ENCODE results near the gene GRSF1. TPM values are rescaled to one million over a fixed set of nuclear protein-coding genes. Genes with fewer than 3 reads are reported as not detected.

The GRSF1 gene
- total RNA-seq, 1 experiment from 2014 or later, result 89.6 TPM

DNA sequence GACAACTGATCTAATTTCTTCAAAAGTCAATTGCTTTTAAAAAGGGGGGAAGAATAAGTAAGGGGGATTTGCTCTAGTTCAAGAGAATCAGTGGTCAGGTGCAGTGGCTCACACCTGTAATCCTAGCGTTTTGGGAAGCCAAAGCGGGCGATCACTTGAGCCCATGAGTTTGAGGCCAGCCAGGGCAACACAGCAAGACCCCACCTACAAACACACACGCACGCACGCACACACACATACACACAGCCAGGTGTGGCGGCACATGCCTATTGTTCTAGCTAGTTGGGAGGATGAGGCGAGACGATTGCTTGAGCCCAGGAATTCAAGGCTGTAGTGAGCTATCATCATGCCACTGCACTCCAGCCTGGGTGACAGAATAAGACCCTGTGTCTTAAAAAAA, 9.6 kb downstream of the GRSF1 start:
- H2AFZ ChIP-seq (ENCODE audit: low read length), result no peak overlapping the region
- H3K79me2 ChIP-seq (ENCODE audit: low read length), result peaks cover 52% of the 10 kb centered on the region
- H3K36me3 ChIP-seq (ENCODE audit: insufficient read depth, low read length), result peaks cover 50% of the 10 kb centered on the region
- H3K9ac ChIP-seq (ENCODE audit: low read length), result no peak overlapping the region
- no peak overlapping the region for H3K4me3 ChIP-seq (ENCODE audit: low read length)
- no peak overlapping the region for H3K4me2 ChIP-seq (ENCODE audit: low read depth, low read length, poor library complexity, severe bottlenecking)
- H4K20me1 ChIP-seq (ENCODE audit: insufficient read depth, low read depth, low read length), result peaks cover 15% of the 10 kb centered on the region; the same call in 1 of the 2 replicates
- DNase-seq, result no peak
- H3K9me3 ChIP-seq (ENCODE audit: low read length), result no peaks in the 10 kb centered on the region
- H3K27me3 ChIP-seq (ENCODE audit: low read length), result no peaks in the 10 kb centered on the region
- H3K9me2 ChIP-seq (replicated peaks; ENCODE audit: insufficient read depth, low read length), result no peaks in the 10 kb centered on the region
- H3K4me1 ChIP-seq (ENCODE audit: low read length), result no peaks in the 10 kb centered on the region
- no peak overlapping the region for H3K27ac ChIP-seq (ENCODE audit: low read length)

GRCh38 chr4:70829492-70829891, 10.2 kb downstream of the GRSF1 start:
- no peaks in the 10 kb centered on the region for H3K27me3 ChIP-seq (ENCODE audit: low read length)
- no peak for DNase-seq
- peaks cover 46% of the 10 kb centered on the region for H3K79me2 ChIP-seq (ENCODE audit: low read length)
- H3K9me2 ChIP-seq (replicated peaks; ENCODE audit: insufficient read depth, low read length), result no peaks in the 10 kb centered on the region
- H3K9ac ChIP-seq (ENCODE audit: low read length), result no peak overlapping the region
- no peaks in the 10 kb centered on the region for H3K9me3 ChIP-seq (ENCODE audit: low read length)
- 0 out of 2 replicates have a peak, but pooled peaks cover 10% of the 10 kb centered on the region for H4K20me1 ChIP-seq (ENCODE audit: insufficient read depth, low read depth, low read length)
- no peak overlapping the region for H3K27ac ChIP-seq (ENCODE audit: low read length)
- H3K4me3 ChIP-seq (ENCODE audit: low read length), result no peak overlapping the region
- H3K36me3 ChIP-seq (ENCODE audit: insufficient read depth, low read length), result peaks cover 52% of the 10 kb centered on the region
- H3K4me1 ChIP-seq (ENCODE audit: low read length), result no peaks in the 10 kb centered on the region
- no peak overlapping the region for H2AFZ ChIP-seq (ENCODE audit: low read length)
- no peak overlapping the region for H3K4me2 ChIP-seq (ENCODE audit: low read depth, low read length, poor library complexity, severe bottlenecking)

DNA sequence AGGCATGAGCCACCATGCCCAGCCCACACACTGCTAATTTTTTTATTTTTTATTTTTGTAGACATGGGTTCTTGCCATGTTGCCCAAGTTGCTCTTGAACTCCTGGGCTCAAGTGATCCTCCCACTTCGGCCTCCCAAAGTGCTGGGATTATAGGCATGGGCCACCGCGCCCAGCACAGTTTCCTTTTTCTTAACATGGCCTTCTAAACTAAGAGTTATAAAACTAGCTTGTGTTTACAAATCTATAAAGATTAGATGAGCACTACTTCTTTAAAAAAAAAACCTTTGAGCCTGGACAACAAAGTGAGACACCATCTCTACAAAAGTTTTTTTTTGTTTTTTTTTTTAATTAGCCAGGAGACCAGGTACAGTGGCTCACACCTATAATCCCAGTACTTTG, 10.7 kb downstream of the GRSF1 start:
- no peak for DNase-seq
- Histone ChIP-seq H4K20me1 (ENCODE audit: insufficient read depth, low read depth, low read length) (0 out of 2 replicates have a peak, but pooled peaks cover 7% of the 10 kb centered on the region), H3K4me1 (ENCODE audit: low read length) (no peaks in the 10 kb centered on the region), H3K9me3 (ENCODE audit: low read length) (no peaks in the 10 kb centered on the region), H2AFZ (ENCODE audit: low read length) (no peak overlapping the region), H3K4me2 (ENCODE audit: low read depth, low read length, poor library complexity, severe bottlenecking) (no peak overlapping the region), H3K4me3 (ENCODE audit: low read length) (no peak overlapping the region), H3K9me2 (replicated peaks; ENCODE audit: insufficient read depth, low read length) (no peaks in the 10 kb centered on the region), H3K27ac (ENCODE audit: low read length) (no peak overlapping the region), H3K36me3 (ENCODE audit: insufficient read depth, low read length) (peaks cover 54% of the 10 kb centered on the region), H3K27me3 (ENCODE audit: low read length) (no peaks in the 10 kb centered on the region), H3K9ac (ENCODE audit: low read length) (no peak overlapping the region), H3K79me2 (ENCODE audit: low read length) (peaks cover 42% of the 10 kb centered on the region)

DNA sequence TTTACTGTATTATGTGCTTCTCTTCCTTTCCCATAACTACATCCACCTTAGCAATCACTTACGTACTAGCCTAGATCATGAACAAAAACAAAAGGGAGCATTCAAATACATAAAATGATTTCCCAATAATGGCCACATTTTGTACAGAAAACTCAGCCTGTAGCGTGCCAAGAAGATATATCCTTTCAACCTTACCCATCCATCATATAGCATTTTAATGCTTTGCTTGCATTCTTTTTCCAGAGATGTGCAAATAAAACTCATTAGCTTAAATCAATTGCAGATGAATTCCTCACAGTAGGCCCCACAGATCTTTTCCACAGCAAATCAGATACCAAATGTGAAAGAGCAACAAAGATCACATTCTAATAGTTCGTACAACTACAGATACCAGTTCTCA, 20.8 kb downstream of the GRSF1 start:
- Histone ChIP-seq H3K27ac (ENCODE audit: low read length) (no peak overlapping the region), H3K9me3 (ENCODE audit: low read length) (no peaks in the 10 kb centered on the region), H3K27me3 (ENCODE audit: low read length) (no peaks in the 10 kb centered on the region), H3K9ac (ENCODE audit: low read length) (no peak overlapping the region), H3K4me3 (ENCODE audit: low read length) (no peak overlapping the region), H3K36me3 (ENCODE audit: insufficient read depth, low read length) (peaks cover 34% of the 10 kb centered on the region), H3K4me2 (ENCODE audit: low read depth, low read length, poor library complexity, severe bottlenecking) (no peak overlapping the region), H3K4me1 (ENCODE audit: low read length) (peaks cover 26% of the 10 kb centered on the region), H4K20me1 (ENCODE audit: insufficient read depth, low read depth, low read length) (no peaks in the 10 kb centered on the region), H2AFZ (ENCODE audit: low read length) (no peak overlapping the region), H3K79me2 (ENCODE audit: low read length) (no peaks in the 10 kb centered on the region), H3K9me2 (replicated peaks; ENCODE audit: insufficient read depth, low read length) (no peaks in the 10 kb centered on the region)
- no peak for DNase-seq

- Histone ChIP-seq H3K9me3 (ENCODE audit: low read length) (no peaks in the 10 kb centered on the region), H3K4me2 (ENCODE audit: low read depth, low read length, poor library complexity, severe bottlenecking) (no peak overlapping the region), H3K27ac (ENCODE audit: low read length) (no peak overlapping the region), H3K9me2 (replicated peaks; ENCODE audit: insufficient read depth, low read length) (no peaks in the 10 kb centered on the region), H3K79me2 (ENCODE audit: low read length) (no peaks in the 10 kb centered on the region), H3K4me1 (ENCODE audit: low read length) (peaks cover 26% of the 10 kb centered on the region), H3K9ac (ENCODE audit: low read length) (no peak overlapping the region), H3K4me3 (ENCODE audit: low read length) (no peak overlapping the region), H3K36me3 (ENCODE audit: insufficient read depth, low read length) (peaks cover 30% of the 10 kb centered on the region), H3K27me3 (ENCODE audit: low read length) (no peaks in the 10 kb centered on the region), H2AFZ (ENCODE audit: low read length) (no peak overlapping the region), H4K20me1 (ENCODE audit: insufficient read depth, low read depth, low read length) (no peaks in the 10 kb centered on the region)
- DNase-seq, result no peak
Observed at GRCh38 chr4:70818173-70818855, 21.4 kb downstream of the GRSF1 start.

DNA sequence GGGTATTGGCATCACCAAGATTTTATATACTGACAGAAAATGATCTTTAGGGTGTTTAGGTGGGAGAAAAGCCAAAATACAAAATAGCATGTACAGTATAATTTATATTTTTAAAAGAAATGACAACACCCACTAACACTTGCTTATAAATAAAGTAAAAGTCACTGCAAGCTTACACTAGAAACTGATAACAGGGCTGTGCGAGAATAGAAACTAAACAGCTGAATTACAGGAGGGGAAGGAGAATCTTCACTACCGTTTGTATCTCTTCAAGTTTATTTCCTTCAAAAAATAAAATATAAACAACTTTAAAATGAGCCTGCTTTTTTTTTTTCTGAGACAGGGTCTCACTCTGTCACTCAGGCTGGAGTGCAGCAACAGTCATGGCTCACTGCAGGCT, 22.8 kb downstream of the GRSF1 start:
- no peak overlapping the region for H2AFZ ChIP-seq (ENCODE audit: low read length)

DNA sequence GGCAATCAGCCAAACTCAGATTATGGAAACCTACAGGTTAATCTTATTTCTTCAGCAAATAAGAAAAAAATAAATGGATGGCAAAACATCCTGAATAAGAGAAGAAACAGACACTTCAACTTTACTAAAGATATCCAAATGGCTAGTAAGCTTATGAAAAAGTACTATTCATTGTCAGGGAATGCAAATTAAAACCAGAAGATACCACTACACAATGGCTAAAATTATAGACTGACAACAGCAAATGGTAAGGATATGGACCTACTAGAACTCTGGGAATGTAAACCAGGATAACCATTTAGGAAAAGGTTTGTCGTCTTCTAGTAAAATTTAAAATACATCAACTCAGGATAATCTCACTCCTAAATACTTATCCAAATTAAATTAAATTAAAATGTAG, 24.3 kb downstream of the GRSF1 start:
- H3K36me3 ChIP-seq (ENCODE audit: insufficient read depth, low read length), result peaks cover 20% of the 10 kb centered on the region
- H4K20me1 ChIP-seq (ENCODE audit: insufficient read depth, low read depth, low read length), result no peaks in the 10 kb centered on the region
- H3K79me2 ChIP-seq (ENCODE audit: low read length), result no peaks in the 10 kb centered on the region
- no peaks in the 10 kb centered on the region for H3K9me3 ChIP-seq (ENCODE audit: low read length)
- no peak overlapping the region for H3K4me2 ChIP-seq (ENCODE audit: low read depth, low read length, poor library complexity, severe bottlenecking)
- H3K4me3 ChIP-seq (ENCODE audit: low read length), result no peak overlapping the region
- no peaks in the 10 kb centered on the region for H3K27me3 ChIP-seq (ENCODE audit: low read length)
- H3K9ac ChIP-seq (ENCODE audit: low read length), result no peak overlapping the region
- H2AFZ ChIP-seq (ENCODE audit: low read length), result no peak overlapping the region
- no peak overlapping the region for H3K27ac ChIP-seq (ENCODE audit: low read length)
- no peak for DNase-seq
- no peaks in the 10 kb centered on the region for H3K9me2 ChIP-seq (replicated peaks; ENCODE audit: insufficient read depth, low read length)
- peaks cover 26% of the 10 kb centered on the region for H3K4me1 ChIP-seq (ENCODE audit: low read length)

More for the DNA sequence above, 22.8 kb downstream of the GRSF1 start:
- Histone ChIP-seq H3K27ac (ENCODE audit: low read length) (no peak overlapping the region), H3K4me1 (ENCODE audit: low read length) (peaks cover 26% of the 10 kb centered on the region), H3K79me2 (ENCODE audit: low read length) (no peaks in the 10 kb centered on the region), H3K27me3 (ENCODE audit: low read length) (no peaks in the 10 kb centered on the region), H3K9me2 (replicated peaks; ENCODE audit: insufficient read depth, low read length) (no peaks in the 10 kb centered on the region), H3K9ac (ENCODE audit: low read length) (no peak overlapping the region), H3K9me3 (ENCODE audit: low read length) (no peaks in the 10 kb centered on the region), H3K36me3 (ENCODE audit: insufficient read depth, low read length) (peaks cover 25% of the 10 kb centered on the region), H3K4me3 (ENCODE audit: low read length) (no peak overlapping the region), H3K4me2 (ENCODE audit: low read depth, low read length, poor library complexity, severe bottlenecking) (no peak overlapping the region), H4K20me1 (ENCODE audit: insufficient read depth, low read depth, low read length) (no peaks in the 10 kb centered on the region)
- DNase-seq, result no peak

- Histone ChIP-seq H4K20me1 (ENCODE audit: insufficient read depth, low read depth, low read length) (no peaks in the 10 kb centered on the region), H3K4me3 (ENCODE audit: low read length) (no peak overlapping the region), H3K9ac (ENCODE audit: low read length) (no peak overlapping the region), H3K9me3 (ENCODE audit: low read length) (no peaks in the 10 kb centered on the region), H3K79me2 (ENCODE audit: low read length) (no peaks in the 10 kb centered on the region), H3K4me1 (ENCODE audit: low read length) (peaks cover 8% of the 10 kb centered on the region), H2AFZ (ENCODE audit: low read length) (no peak overlapping the region), H3K36me3 (ENCODE audit: insufficient read depth, low read length) (no peaks in the 10 kb centered on the region), H3K27me3 (ENCODE audit: low read length) (no peaks in the 10 kb centered on the region), H3K9me2 (replicated peaks; ENCODE audit: insufficient read depth, low read length) (no peaks in the 10 kb centered on the region), H3K27ac (ENCODE audit: low read length) (no peak overlapping the region), H3K4me2 (ENCODE audit: low read depth, low read length, poor library complexity, severe bottlenecking) (no peak overlapping the region)
- DNase-seq, result no peak
Observed at GRCh38 chr4:70808151-70808550, 31.5 kb downstream of the GRSF1 start.

Measured in Karpas-422 (cell line).